ENCODE data around the gene PLA2G4E.

Gene PLA2G4E

DNA sequence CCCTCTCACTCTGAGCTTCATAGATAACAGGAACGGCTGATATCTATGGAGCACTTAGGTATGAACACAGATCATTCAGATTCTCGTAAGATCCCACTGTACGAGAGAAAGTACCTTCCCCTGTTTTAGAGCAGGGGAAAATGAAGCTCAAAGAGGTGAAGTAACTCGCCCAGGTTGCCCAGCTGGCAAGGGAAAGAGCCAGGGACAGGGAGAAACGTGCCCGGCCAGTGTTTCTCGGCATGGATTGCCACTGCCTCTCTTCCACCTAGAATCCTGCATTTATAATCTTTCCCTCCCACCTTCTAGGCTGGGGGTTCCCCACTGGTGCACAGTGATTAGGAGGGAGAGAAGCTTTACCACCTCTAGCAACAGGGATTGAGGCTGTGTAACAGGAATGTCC lies 87.5 kb downstream of the PLA2G4E start:
- no peak for DNase-seq

GRCh38 chr15:41932511-41933289 lies 88.1 kb downstream of the PLA2G4E start:
- peak; percentile 33 for DNase-seq

GRCh38 chr15:41932101-41932500 lies 88.7 kb downstream of the PLA2G4E start:
- DNase-seq = no peak
